Measurements from ENCODE around the gene NR0B2. TPM values are rescaled to one million over a fixed set of nuclear protein-coding genes. Genes with fewer than 3 reads are reported as not detected.

The NR0B2 gene
- polyA plus RNA-seq, 2 of the 4 experiments (the other 2 are of a cell fraction), result not detected

DNA sequence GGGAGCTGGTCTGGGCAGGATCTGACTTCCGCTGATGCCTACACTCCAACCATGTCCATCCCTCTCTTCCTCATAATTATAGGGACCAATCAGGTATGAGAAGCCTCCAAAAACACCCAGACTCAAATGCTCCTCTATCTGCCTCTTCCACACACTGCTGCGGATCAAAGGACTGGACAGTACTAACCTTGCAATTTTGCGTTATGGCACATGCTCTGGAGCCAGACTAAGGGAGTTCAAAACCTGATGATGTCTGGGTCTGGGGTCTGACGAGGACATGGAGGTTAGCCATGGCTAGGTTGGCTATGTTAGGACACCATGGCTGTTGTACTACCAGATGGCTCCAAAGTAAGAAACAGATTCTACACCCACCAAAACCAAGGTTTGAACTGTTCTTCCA, 34.0 kb downstream of the NR0B2 start (continued):
- TF ChIP-seq REST (IDR thresholded peaks at IDR 0.05) (no peak), ZNF302 (CRISPR knock-in tag; IDR thresholded peaks at IDR 0.05) (no peak)

- H3K4me3 ChIP-seq, result no peak overlapping the region
- TF ChIP-seq ZNF302 (CRISPR knock-in tag; IDR thresholded peaks at IDR 0.05), result no peak
- TF ChIP-seq, protein P1, sequence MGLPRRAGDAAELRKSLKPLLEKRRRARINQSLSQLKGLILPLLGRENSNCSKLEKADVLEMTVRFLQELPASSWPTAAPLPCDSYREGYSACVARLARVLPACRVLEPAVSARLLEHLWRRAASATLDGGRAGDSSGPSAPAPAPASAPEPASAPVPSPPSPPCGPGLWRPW (IDR thresholded peaks at IDR 0.05), result no peak
- TF ChIP-seq POLR2A (IDR thresholded peaks at IDR 0.05; ENCODE audit: low read length), result no peak
- no peak for TF ChIP-seq ESRRA (IDR thresholded peaks at IDR 0.05; ENCODE audit: borderline replicate concordance, low read length)
- no peak for TF ChIP-seq RNF2 (IDR thresholded peaks at IDR 0.05; ENCODE audit: borderline replicate concordance, low read depth)
- no peak for TF ChIP-seq HOXB13 (CRISPR knock-in tag; IDR thresholded peaks at IDR 0.05; ENCODE audit: low read depth)
- no peak for TF ChIP-seq HOXB5 (CRISPR knock-in tag; IDR thresholded peaks at IDR 0.05)
- TF ChIP-seq REST (IDR thresholded peaks at IDR 0.05), result no peak
- TF ChIP-seq MAFK (IDR thresholded peaks at IDR 0.05; ENCODE audit: partially characterized antibody), result no peak
- TF ChIP-seq HDAC2 (IDR thresholded peaks at IDR 0.05), result no peak
- TF ChIP-seq ZSCAN20 (CRISPR knock-in tag; IDR thresholded peaks at IDR 0.05), result no peak
- TF ChIP-seq PBX3 (IDR thresholded peaks at IDR 0.05), result no peak
- ChIA-PET POLR2A (no interaction called here), CTCF (interaction anchor here (0.9 to 10.7 kb wide), 12 partner anchors 9 to 275 kb away, joined by 3 to 69 read pairs (median 12); partner anchors contain the start of genes GPATCH3, SFN and ZDHHC18)
- 54% methylated on average over 2 of the region's 2 CpGs for WGBS (ENCODE audit: missing lambda C conversion rate)
- H3K27ac ChIP-seq, result no peak overlapping the region
- no peaks in the 10 kb centered on the region for H3K9me3 ChIP-seq
- no peak for FAIRE-seq
- H3K4me2 ChIP-seq, result no peak overlapping the region
- H3K4me1 ChIP-seq, result no peaks in the 10 kb centered on the region
- no peak for DNase-seq (ENCODE audit: low read depth in 1 of 2, low spot score in 1 of 2)
- ATAC-seq, result no peak
Observed at GRCh38 chr1:26877326-26877725, 36.4 kb downstream of the NR0B2 start.

GRCh38 chr1:26874896-26875295, 38.9 kb downstream of the NR0B2 start:
- Histone ChIP-seq H3K4me3 (no peak overlapping the region), H3K4me2 (no peak overlapping the region), H3K4me1 (no peaks in the 10 kb centered on the region), H3K9me3 (no peaks in the 10 kb centered on the region), H3K27ac (no peak overlapping the region)
- CTCF ChIA-PET, result interaction anchor here (10.7 kb wide), 1 partner anchor 64 kb away, joined by 69 read pairs; no protein-coding TSS in a partner anchor
- FAIRE-seq, result no peak
- POLR2A ChIA-PET, result no interaction called here
- DNase-seq (ENCODE audit: low read depth in 1 of 2, low spot score in 1 of 2), result no peak
- WGBS (ENCODE audit: missing lambda C conversion rate), result 83% methylated on average over 4 of the region's 4 CpGs
- ATAC-seq, result no peak
- no peak for TF ChIP-seq RFX5 (IDR thresholded peaks at IDR 0.05)
- no peak for TF ChIP-seq ZC3H11A (IDR thresholded peaks at IDR 0.05)
- TF ChIP-seq CBX8 (IDR thresholded peaks at IDR 0.05), result no peak
- TF ChIP-seq HOXB13 (CRISPR knock-in tag; IDR thresholded peaks at IDR 0.05; ENCODE audit: low read depth), result no peak
- TF ChIP-seq REST (IDR thresholded peaks at IDR 0.05), result no peak
- TF ChIP-seq RARB (CRISPR knock-in tag; IDR thresholded peaks at IDR 0.05), result no peak
- no peak for TF ChIP-seq JUNB (IDR thresholded peaks at IDR 0.05)
- no peak for TF ChIP-seq NR3C1 (IDR thresholded peaks at IDR 0.05)
- no peak for TF ChIP-seq RNF2 (IDR thresholded peaks at IDR 0.05; ENCODE audit: borderline replicate concordance, low read depth)
- no peak for TF ChIP-seq ZFP36 (IDR thresholded peaks at IDR 0.05; ENCODE audit: borderline replicate concordance, partially characterized antibody)
- no peak for TF ChIP-seq EHMT2 (IDR thresholded peaks at IDR 0.05; ENCODE audit: low read depth)
- TF ChIP-seq, protein P2, sequence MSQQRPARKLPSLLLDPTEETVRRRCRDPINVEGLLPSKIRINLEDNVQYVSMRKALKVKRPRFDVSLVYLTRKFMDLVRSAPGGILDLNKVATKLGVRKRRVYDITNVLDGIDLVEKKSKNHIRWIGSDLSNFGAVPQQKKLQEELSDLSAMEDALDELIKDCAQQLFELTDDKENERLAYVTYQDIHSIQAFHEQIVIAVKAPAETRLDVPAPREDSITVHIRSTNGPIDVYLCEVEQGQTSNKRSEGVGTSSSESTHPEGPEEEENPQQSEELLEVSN (IDR thresholded peaks at IDR 0.05; ENCODE audit: borderline replicate concordance, low read depth), result no peak
- TF ChIP-seq FOSL2 (IDR thresholded peaks at IDR 0.05), result no peak
- TF ChIP-seq FOSL2 (CRISPR knock-in tag; IDR thresholded peaks at IDR 0.05), result no peak
- TF ChIP-seq POLR2A (IDR thresholded peaks at IDR 0.05; ENCODE audit: low read length), result no peak

All from A549 (cell line).